Muscle layer of duodenum (tissue), 2 donors: ENCODE results near the gene OR1B1.
"Not testable (repeated sequence)": the region's sequence is repeated elsewhere in the genome, so short reads cannot be mapped to it uniquely, and the experiment has no call there.

Experiments used
- H3K27ac ChIP-seq: one replicate; pipeline ENCODE4 v1.7.0; 2013; ENCODE audit warnings: mild to moderate bottlenecking, low read length
- H3K27me3 ChIP-seq: one replicate; pipeline ENCODE4 v1.7.0; 2013; ENCODE audit warnings: low read depth, mild to moderate bottlenecking, control low read depth, low read length
- H3K36me3 ChIP-seq, 2 donors: one replicate each; pipeline ENCODE4 v1.7.0; 2013; ENCODE audit warnings: low read length in 2 of 2, control low read depth in 1 of 2, mild to moderate bottlenecking in 1 of 2; ENCODE audit not compliant: insufficient read depth in 2 of 2, control insufficient read depth in 1 of 2
- H3K4me1 ChIP-seq, 2 donors: one replicate each; pipeline ENCODE4 v1.7.0; 2013; ENCODE audit warnings: low read length in 2 of 2, mild to moderate bottlenecking in 2 of 2, control low read depth in 1 of 2, moderate library complexity in 1 of 2; ENCODE audit not compliant: insufficient read depth in 2 of 2, control insufficient read depth in 1 of 2
- H3K4me3 ChIP-seq, 2 donors: one replicate each; pipeline ENCODE4 v1.7.0; 2013; ENCODE audit warnings: low read length in 2 of 2, low read depth in 1 of 2, mild to moderate bottlenecking in 1 of 2
- H3K9me3 ChIP-seq, 2 donors: one replicate each; pipeline ENCODE4 v1.7.0; 2013; ENCODE audit warnings: low read length in 2 of 2, control low read depth in 1 of 2, mild to moderate bottlenecking in 1 of 2; ENCODE audit not compliant: control insufficient read depth in 1 of 2
- donor health status: healthy.

Gene OR1B1

DNA sequence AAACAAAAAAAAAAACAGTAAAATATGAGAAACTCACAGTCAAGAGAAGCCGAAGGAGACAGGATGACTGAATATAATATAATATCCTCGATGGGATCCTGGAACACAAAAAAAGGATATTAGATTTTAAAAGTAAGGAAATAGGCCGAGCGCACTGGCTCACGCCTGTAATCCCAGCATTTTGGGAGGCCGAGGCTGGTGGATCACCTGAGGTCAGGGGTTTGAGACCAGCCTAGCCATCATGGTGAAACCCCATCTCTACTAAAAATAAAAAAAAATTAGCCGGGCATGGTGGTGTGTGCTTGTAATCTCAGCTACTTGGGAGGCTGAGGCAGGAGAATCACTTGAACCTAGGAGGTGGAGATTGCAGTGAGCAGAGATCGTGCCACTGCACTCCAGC lies 74.1 kb downstream of the OR1B1 start, which contains the start of gene OR1L8:
Gene OR1L8 (minus strand): TSS at position 101 of the 400 bp plus-strand sequence. CDS start 14,907 bp downstream, outside the sequence.
- H3K4me3 ChIP-seq: not testable (repeated sequence)

DNA sequence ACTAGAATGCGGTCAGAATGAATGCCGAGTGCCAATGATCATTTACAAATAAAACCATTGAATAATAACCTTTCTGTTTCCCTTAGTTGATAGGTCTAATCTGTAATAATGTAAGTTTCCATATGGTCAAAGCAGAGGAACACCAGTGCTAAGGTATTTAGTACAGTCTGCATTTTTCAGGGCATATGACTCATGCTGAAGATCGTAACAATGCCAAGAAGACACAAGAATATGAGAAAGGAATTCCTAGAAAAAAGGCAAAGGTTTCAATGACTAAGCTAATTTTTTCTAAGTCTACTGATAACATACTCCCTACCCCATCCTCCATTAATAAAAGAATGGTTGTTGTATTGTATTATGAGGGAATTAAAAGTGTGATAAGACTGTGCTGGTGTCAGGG lies 77.1 kb downstream of the OR1B1 start:
- H3K4me1 ChIP-seq: no peaks in the 10 kb centered on the region
- no peaks in the 10 kb centered on the region for H3K36me3 ChIP-seq
- H3K27ac ChIP-seq: no peak overlapping the region
- H3K27me3 ChIP-seq: no peaks in the 10 kb centered on the region
- no peaks in the 10 kb centered on the region for H3K9me3 ChIP-seq
- H3K4me3 ChIP-seq: no peak overlapping the region

More for the DNA sequence above, 74.1 kb downstream of the OR1B1 start, which contains the start of gene OR1L8:
- H3K9me3 ChIP-seq, H3K27ac ChIP-seq, H3K36me3 ChIP-seq, H3K4me1 ChIP-seq, H3K27me3 ChIP-seq: not testable (repeated sequence)

DNA sequence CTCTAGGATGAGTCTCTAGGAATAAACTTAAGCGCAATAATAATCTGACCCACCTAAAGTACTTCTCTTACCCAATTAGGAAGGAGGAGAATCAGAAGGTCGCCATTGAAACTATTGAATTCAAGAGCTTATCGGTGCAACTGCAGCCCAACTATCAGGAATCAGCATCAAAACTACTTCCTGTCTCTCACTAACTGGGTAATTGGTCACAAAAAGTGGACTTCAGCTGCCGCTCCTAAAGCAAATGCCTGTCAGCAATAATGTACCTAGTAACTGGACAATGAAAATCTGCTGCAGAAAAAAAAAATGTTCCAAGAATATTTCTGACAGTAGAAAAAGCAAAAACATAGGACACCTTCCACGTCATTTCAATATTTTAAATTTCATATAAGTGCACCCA lies 77.6 kb downstream of the OR1B1 start:
- Histone ChIP-seq H3K36me3 (no peaks in the 10 kb centered on the region), H3K9me3 (no peaks in the 10 kb centered on the region), H3K27me3 (no peaks in the 10 kb centered on the region), H3K4me1 (no peaks in the 10 kb centered on the region), H3K27ac (no peak overlapping the region), H3K4me3 (no peak overlapping the region)
